ENCODE results near the gene OTUD4.

DNA sequence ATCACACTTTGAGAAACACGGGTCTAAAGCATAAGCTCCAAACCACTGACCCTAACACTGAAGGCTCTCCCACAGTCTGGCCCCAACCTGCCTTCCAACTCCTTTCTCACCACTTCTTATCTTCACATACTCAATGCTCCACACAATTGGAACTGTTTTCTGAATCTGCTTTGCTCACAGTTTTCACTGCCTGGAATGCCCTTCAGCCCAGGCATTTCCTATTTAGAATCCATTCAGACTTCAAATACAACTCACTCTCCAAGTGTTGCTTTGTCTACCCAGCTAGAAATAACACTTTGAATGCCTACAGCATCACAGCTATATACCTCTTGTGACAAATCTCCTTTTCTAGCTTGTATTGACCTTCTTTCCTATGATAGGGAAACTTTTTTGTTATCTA lies 10.2 kb downstream of the OTUD4 start:
- TF ChIP-seq EZH2 (IDR thresholded peaks at IDR 0.05; ENCODE audit: borderline replicate concordance, low read depth, low read length, severe bottlenecking) (no peak), CTCF (IDR thresholded peaks at IDR 0.05; ENCODE audit: extremely low read depth in 1 of 2, insufficient read depth in 1 of 2, low read depth in 1 of 2, low read length in 2 of 2) (no peak), POLR2A (IDR thresholded peaks at IDR 0.05; ENCODE audit: low read depth, low read length) (no peak), POLR2AphosphoS5 (IDR thresholded peaks at IDR 0.05; ENCODE audit: insufficient read depth, low read depth, low read length) (no peak), JUN (IDR thresholded peaks at IDR 0.05; ENCODE audit: borderline replicate concordance, insufficient read depth, insufficient read length, low read depth) (no peak), MAX (IDR thresholded peaks at IDR 0.05; ENCODE audit: insufficient read depth, insufficient read length) (no peak), MYC (IDR thresholded peaks at IDR 0.05; ENCODE audit: low read depth, low read length) (no peak), GATA2 (IDR thresholded peaks at IDR 0.05; ENCODE audit: insufficient read depth, insufficient read length, low read depth, low read length) (no peak), FOS (IDR thresholded peaks at IDR 0.05; ENCODE audit: borderline replicate concordance, insufficient read depth, low read length) (no peak)

Measured in endothelial cell of umbilical vein (primary cell).